ENCODE results near the gene PLA2G2D.

PLA2G2D gene

GRCh38 chr1:20150969-20151368 lies 31.6 kb upstream of the PLA2G2D start:
- H3K4me3 ChIP-seq (ENCODE audit: low read depth, low read length): no peak overlapping the region
- no peak for TF ChIP-seq CTCF (IDR thresholded peaks at IDR 0.05; ENCODE audit: low read depth, low read length, missing control alignments)
- DNase-seq (ENCODE audit: low read depth): no peak

- no peak for TF ChIP-seq CTCF (IDR thresholded peaks at IDR 0.05; ENCODE audit: low read depth, low read length, missing control alignments)
- no peak overlapping the region for H3K4me3 ChIP-seq (ENCODE audit: low read depth, low read length)
- DNase-seq (ENCODE audit: low read depth): no peak
Observed at GRCh38 chr1:20150326-20150705, 31.0 kb upstream of the PLA2G2D start.

- DNase-seq (ENCODE audit: low read depth): no peak
- no peak overlapping the region for H3K4me3 ChIP-seq (ENCODE audit: low read depth, low read length)
- TF ChIP-seq CTCF (IDR thresholded peaks at IDR 0.05; ENCODE audit: low read depth, low read length, missing control alignments): no peak
Observed at GRCh38 chr1:20149601-20150325, 30.4 kb upstream of the PLA2G2D start.

- TF ChIP-seq CTCF (IDR thresholded peaks at IDR 0.05; ENCODE audit: low read depth, low read length, missing control alignments): no peak
- DNase-seq (ENCODE audit: low read depth): no peak
- no peak overlapping the region for H3K4me3 ChIP-seq (ENCODE audit: low read depth, low read length)
Observed at GRCh38 chr1:20148571-20149500, 29.5 kb upstream of the PLA2G2D start.

GRCh38 chr1:20147846-20148570 lies 28.7 kb upstream of the PLA2G2D start:
- no peak overlapping the region for H3K4me3 ChIP-seq (ENCODE audit: low read depth, low read length)
- DNase-seq (ENCODE audit: low read depth): no peak
- no peak for TF ChIP-seq CTCF (IDR thresholded peaks at IDR 0.05; ENCODE audit: low read depth, low read length, missing control alignments)

- no peak for TF ChIP-seq CTCF (IDR thresholded peaks at IDR 0.05; ENCODE audit: low read depth, low read length, missing control alignments)
- DNase-seq (ENCODE audit: low read depth): no peak
- H3K4me3 ChIP-seq (ENCODE audit: low read depth, low read length): no peak overlapping the region
Observed at GRCh38 chr1:20143734-20144565, 24.6 kb upstream of the PLA2G2D start.

All from GM12864 (cell line).